Ishikawa (cell line): ENCODE results near the gene CIP2A.

ENCODE experiments used
- EGR1 ChIP-seq: IDR thresholded peaks from 2 replicates; pipeline ENCODE4 v1.6.1; 2012
- EP300 ChIP-seq: IDR thresholded peaks from 2 replicates; pipeline ENCODE4 v1.6.1; 2012; ENCODE audit warnings: borderline replicate concordance
- TCF12 ChIP-seq: IDR thresholded peaks from 2 replicates; pipeline ENCODE4 v1.6.1; 2012; ENCODE audit warnings: low read depth
- TF ChIP-seq, protein P1 (sequence below): IDR thresholded peaks from 2 replicates; pipeline ENCODE4 v1.6.1; 2012; ENCODE audit warnings: low read depth, mild to moderate bottlenecking

DNA sequence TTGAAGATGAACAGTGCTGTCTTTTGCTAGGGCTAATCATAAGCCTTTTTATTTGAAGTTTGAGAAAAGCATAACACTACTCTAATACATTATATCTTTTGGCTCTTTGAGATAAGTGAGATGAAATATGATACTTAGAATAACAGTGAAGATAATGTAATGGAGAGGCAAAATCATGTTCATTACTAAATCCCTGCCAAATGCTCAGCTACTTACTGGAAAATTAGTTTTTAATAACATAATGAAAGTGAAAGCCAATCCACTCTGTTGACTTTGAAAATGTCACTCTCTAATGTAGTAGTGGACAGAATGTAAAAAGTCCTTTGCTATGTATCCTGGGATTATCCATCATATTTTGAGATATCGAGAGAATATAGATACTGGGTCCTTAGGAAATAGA lies 43.0 kb downstream of the CIP2A start:
- TF ChIP-seq EP300 (no peak), TCF12 (no peak), EGR1 (no peak)
- TF ChIP-seq, protein P1, sequence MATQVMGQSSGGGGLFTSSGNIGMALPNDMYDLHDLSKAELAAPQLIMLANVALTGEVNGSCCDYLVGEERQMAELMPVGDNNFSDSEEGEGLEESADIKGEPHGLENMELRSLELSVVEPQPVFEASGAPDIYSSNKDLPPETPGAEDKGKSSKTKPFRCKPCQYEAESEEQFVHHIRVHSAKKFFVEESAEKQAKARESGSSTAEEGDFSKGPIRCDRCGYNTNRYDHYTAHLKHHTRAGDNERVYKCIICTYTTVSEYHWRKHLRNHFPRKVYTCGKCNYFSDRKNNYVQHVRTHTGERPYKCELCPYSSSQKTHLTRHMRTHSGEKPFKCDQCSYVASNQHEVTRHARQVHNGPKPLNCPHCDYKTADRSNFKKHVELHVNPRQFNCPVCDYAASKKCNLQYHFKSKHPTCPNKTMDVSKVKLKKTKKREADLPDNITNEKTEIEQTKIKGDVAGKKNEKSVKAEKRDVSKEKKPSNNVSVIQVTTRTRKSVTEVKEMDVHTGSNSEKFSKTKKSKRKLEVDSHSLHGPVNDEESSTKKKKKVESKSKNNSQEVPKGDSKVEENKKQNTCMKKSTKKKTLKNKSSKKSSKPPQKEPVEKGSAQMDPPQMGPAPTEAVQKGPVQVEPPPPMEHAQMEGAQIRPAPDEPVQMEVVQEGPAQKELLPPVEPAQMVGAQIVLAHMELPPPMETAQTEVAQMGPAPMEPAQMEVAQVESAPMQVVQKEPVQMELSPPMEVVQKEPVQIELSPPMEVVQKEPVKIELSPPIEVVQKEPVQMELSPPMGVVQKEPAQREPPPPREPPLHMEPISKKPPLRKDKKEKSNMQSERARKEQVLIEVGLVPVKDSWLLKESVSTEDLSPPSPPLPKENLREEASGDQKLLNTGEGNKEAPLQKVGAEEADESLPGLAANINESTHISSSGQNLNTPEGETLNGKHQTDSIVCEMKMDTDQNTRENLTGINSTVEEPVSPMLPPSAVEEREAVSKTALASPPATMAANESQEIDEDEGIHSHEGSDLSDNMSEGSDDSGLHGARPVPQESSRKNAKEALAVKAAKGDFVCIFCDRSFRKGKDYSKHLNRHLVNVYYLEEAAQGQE = no peak
